Adrenal gland (tissue), 5 donors: Measurements from ENCODE around the gene EFCAB11.

Experiments used
- CTCF ChIP-seq, 6 experiments: fragments of 450-650 bp in 4 of 6; fragments of 200-600 bp in 2 of 6; sonication (generic) in 1 of 6; IDR thresholded peaks; 1 replicate in 5 of 6; 2 replicates in 1 of 6; pipeline versions ENCODE4 v1.5.1 to v1.8.0; 2016 to 2021; ENCODE audit warnings: antibody characterized with exemption in 6 of 6, mild to moderate bottlenecking in 2 of 6, moderate library complexity in 1 of 6
- POLR2A ChIP-seq, 2 donors: fragments of 450-650 bp; IDR thresholded peaks; one replicate each; pipeline ENCODE4 v1.6.1; 2017; ENCODE audit warnings: antibody characterized with exemption in 2 of 2, mild to moderate bottlenecking in 2 of 2, moderate library complexity in 1 of 2
- donor health status: DM: no; HTN: no; CAD: no.

GRCh38 chr14:89767131-89767530 lies 187.4 kb downstream of the EFCAB11 start:
- TF ChIP-seq POLR2A (IDR thresholded peaks at IDR 0.05), result no peak
- TF ChIP-seq CTCF (IDR thresholded peaks at IDR 0.05), result no peak
